ENCODE data around the gene HMMR.
"Not testable (repeated sequence)": the region's sequence is repeated elsewhere in the genome, so short reads cannot be mapped to it uniquely, and the experiment has no call there.

HMMR gene, protein sequence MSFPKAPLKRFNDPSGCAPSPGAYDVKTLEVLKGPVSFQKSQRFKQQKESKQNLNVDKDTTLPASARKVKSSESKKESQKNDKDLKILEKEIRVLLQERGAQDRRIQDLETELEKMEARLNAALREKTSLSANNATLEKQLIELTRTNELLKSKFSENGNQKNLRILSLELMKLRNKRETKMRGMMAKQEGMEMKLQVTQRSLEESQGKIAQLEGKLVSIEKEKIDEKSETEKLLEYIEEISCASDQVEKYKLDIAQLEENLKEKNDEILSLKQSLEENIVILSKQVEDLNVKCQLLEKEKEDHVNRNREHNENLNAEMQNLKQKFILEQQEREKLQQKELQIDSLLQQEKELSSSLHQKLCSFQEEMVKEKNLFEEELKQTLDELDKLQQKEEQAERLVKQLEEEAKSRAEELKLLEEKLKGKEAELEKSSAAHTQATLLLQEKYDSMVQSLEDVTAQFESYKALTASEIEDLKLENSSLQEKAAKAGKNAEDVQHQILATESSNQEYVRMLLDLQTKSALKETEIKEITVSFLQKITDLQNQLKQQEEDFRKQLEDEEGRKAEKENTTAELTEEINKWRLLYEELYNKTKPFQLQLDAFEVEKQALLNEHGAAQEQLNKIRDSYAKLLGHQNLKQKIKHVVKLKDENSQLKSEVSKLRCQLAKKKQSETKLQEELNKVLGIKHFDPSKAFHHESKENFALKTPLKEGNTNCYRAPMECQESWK
- total RNA-seq: 0.19 to 9.4 (median 4.9) reads per million in 9 experiments

DNA sequence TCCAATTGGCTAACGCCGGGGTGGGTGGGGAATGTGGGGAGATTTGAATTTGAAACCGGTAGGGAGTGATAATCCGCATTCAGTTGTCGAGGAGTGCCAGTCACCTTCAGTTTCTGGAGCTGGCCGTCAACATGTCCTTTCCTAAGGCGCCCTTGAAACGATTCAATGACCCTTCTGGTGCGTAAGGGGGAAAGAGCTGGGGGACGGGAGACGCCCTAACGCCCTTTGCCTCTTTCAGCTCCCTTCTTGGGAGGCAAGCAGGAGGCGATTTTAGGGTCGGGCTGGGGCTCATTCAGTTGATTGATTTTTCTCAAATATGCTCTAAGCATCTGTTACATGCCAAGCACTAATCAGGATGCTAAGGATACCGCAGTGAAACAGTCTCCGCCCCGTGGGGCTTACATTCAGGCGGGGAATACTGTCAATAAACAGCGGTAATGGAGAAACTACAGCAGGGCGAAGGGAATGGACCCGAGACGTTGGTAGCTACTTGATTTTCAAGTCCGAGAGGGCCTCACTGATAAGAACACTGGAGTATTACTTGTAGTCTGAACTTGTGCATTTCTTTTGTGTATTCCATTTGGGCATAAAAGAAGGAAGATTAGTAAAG lies at the start of gene HMMR:
Gene HMMR, plus strand, starts transcription at position 71 of the 610 bp plus-strand sequence. Its CDS starts 61 bp downstream, at position 132.
- H3K36me3 Mint-ChIP-seq (ENCODE audit: insufficient read depth): peaks cover 47% of the 10 kb centered on the region
- no peaks in the 10 kb centered on the region for H3K9me3 Mint-ChIP-seq
- peak within 1 kb of the TSS; percentile 99 to 100 for H3K27ac Mint-ChIP-seq
- peak within 1 kb of the TSS; percentile 96 to 98 for H3K4me3 Mint-ChIP-seq
- ATAC-seq (replicated peaks): no peak
- no peaks in the 10 kb centered on the region for H3K27me3 Mint-ChIP-seq
- no peak for DNase-seq
- H3K4me1 Mint-ChIP-seq (ENCODE audit: low read depth in 2 of 2): peaks cover 18 to 24% of the 10 kb centered on the region in 2 donors

DNA sequence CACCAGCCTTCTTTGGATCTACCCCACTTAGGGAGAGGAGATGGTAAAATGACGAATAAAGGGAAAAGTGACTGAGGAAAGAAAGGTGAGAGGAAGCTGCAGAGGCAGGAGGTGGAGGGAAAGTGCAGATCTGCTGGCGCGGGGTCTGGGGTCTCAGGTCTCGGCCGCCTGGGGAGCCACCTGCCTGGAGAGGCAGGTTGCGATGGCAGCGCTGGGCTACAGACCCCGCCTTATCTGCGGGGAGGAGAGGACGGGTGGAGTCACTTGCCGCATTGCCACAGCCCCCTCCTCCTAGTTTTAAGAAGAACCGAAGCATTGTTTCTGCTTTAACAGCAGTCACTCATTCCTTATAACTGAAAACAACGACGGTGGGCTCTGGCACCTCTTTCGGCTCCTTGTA lies 44.8 kb upstream of the HMMR start:
- not testable (repeated sequence) for DNase-seq; H3K27ac Mint-ChIP-seq; ATAC-seq (replicated peaks); H3K9me3 Mint-ChIP-seq; H3K4me3 Mint-ChIP-seq; H3K36me3 Mint-ChIP-seq (ENCODE audit: insufficient read depth); H3K4me1 Mint-ChIP-seq (ENCODE audit: low read depth in 2 of 2)
- H3K27me3 Mint-ChIP-seq: peaks cover 43 to 56% of the 10 kb centered on the region in 2 donors

DNA sequence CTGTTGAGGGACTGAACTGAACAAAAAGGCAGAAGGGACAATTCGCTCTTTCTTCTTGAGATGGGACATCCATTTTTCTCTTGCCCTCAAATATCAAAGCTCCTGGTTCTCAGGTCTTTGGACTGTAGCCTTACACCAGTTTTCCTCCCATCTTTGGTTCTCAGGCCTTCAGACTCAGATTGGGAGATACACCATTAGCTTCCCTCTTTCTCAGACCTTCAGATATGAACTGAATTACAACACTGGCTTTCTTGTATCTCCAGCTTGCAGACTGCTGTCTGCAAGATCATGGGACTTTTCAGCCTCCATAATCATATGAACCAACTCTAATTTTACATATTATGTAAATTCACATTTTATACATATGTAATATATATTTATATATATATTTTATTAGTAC lies 35.6 kb upstream of the HMMR start:
- H3K27ac Mint-ChIP-seq: no peak overlapping the region
- peaks cover 10 to 12% of the 10 kb centered on the region in 2 donors for H3K27me3 Mint-ChIP-seq
- no peak overlapping the region for H3K4me3 Mint-ChIP-seq
- ATAC-seq (replicated peaks) (no peak), DNase-seq (no peak)
- no peaks in the 10 kb centered on the region for H3K9me3 Mint-ChIP-seq
- peaks cover 4% of the 10 kb centered on the region in 2 donors for H3K4me1 Mint-ChIP-seq (ENCODE audit: low read depth in 2 of 2)
- no peaks in the 10 kb centered on the region for H3K36me3 Mint-ChIP-seq (ENCODE audit: insufficient read depth)

DNA sequence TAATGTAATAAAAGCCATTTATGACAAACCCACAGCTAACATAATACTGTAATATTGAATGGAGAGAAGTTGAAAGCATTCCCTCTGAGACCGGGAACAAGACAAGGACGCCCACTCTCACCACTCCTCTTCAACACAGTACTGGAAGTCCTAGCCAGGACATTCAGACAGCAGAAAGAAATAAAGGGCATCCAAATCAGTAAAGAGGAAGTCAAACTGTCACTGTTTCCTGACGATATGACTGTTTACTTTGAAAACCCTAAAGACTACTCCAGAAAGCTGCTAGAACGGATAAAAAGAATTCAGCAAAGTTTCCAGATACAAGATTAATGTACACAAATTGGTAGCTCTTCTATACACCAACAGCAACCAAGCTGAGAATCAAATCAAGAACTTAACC lies 34.3 kb upstream of the HMMR start:
- not testable (repeated sequence) for H3K36me3 Mint-ChIP-seq (ENCODE audit: insufficient read depth); ATAC-seq (replicated peaks); H3K4me1 Mint-ChIP-seq (ENCODE audit: low read depth in 2 of 2); DNase-seq; H3K27ac Mint-ChIP-seq; H3K9me3 Mint-ChIP-seq; H3K4me3 Mint-ChIP-seq
- H3K27me3 Mint-ChIP-seq: peaks cover 8 to 11% of the 10 kb centered on the region in 2 donors

DNA sequence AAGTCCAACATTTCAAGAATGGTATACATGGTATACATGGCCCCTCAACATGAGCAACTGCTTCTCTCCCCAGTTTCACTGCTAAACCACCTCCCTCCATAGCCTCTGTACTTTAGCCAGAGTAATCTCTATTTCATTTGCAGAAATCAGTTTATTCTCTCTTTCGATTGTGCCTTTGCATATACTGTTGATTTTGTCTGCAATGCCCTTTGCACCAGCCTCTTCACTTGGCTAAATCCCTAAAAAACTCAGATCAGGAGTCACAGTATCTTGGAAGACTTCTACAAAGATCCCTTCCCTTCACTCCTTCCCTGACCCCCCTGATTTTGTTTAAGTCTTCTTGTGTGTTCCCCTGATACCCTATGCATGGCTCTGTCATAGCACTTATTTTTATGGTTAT lies 27.9 kb upstream of the HMMR start:
- Mint-ChIP-seq H3K9me3 (no peaks in the 10 kb centered on the region), H3K4me3 (no peak overlapping the region), H3K27ac (no peak overlapping the region), H3K27me3 (no peaks in the 10 kb centered on the region), H3K36me3 (ENCODE audit: insufficient read depth) (peaks cover 6% of the 10 kb centered on the region), H3K4me1 (ENCODE audit: low read depth in 2 of 2) (peaks cover 8 to 10% of the 10 kb centered on the region in 2 donors)
- ATAC-seq (replicated peaks): no peak
- no peak for DNase-seq

DNA sequence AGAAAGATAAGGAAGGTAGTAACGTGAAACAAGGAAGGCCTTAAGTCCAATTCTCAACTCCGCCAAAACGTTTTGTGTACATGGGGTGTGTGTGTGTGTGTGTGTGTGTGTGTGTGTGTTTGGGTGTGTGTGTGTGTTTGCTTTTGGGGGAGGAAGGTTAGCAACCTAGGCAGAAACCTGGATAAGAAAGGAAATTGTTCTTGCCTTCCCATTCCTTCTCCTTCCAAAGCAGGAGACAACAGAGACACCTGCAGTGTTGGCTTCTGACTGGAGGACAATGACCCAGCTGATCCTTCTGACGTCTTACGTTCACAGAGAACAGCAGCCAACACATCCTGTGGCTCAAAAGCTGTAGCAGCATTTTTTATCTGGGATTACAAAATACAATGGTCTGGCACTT lies 27.2 kb upstream of the HMMR start:
- DNase-seq (no peak), ATAC-seq (replicated peaks) (no peak)
- no peak overlapping the region for H3K27ac Mint-ChIP-seq
- H3K36me3 Mint-ChIP-seq (ENCODE audit: insufficient read depth): peaks cover 12% of the 10 kb centered on the region
- no peak overlapping the region for H3K4me3 Mint-ChIP-seq
- no peaks in the 10 kb centered on the region for H3K27me3 Mint-ChIP-seq
- H3K4me1 Mint-ChIP-seq (ENCODE audit: low read depth in 2 of 2): peaks cover 11 to 12% of the 10 kb centered on the region in 2 donors
- no peaks in the 10 kb centered on the region for H3K9me3 Mint-ChIP-seq

DNA sequence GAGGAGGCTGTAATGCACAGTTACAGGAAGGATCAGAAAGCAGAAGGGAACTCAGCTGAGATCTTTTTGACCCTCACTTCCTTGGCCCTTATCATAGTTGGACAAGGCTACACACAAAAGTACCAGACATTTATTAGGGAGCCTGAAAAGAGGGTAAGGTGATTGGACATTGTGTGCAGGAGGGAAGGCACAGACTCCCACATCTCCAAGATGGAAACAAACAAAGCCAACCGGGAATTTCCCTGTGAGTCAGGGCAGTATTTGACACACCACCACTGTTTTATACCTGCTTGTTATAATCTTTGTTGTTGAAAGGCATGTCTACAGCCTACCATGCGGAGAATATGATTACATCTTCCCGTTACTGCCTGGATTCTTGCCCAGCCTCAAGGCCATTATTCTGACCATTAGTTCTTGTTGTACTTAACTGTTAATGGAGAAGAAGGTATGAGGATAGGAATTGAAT lies 26.0 kb upstream of the HMMR start:
- Mint-ChIP-seq H3K27ac (no peak overlapping the region), H3K4me3 (no peak overlapping the region), H3K36me3 (ENCODE audit: insufficient read depth) (peaks cover 19% of the 10 kb centered on the region), H3K27me3 (no peaks in the 10 kb centered on the region), H3K9me3 (no peaks in the 10 kb centered on the region), H3K4me1 (ENCODE audit: low read depth in 2 of 2) (peaks cover 16 to 23% of the 10 kb centered on the region in 2 donors)
- ATAC-seq (replicated peaks) (no peak), DNase-seq (no peak)

DNA sequence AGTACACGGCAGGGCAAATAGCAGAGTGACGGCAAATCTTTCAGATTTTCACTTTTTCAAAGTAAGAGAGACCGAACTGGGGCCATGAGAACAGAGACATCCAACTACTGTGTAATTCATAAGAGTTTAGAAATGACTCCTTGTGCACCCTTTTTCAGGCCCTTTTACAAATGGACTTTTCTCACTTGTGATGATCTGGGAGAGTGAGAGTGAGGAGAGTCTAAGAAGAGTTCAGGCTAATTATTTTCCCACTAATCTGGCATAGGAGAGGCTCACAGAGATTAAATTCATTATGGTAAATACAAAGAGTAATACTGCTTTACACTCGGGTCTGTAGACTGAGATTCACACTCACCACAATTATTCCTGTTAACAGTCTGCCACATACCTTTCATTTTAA lies 23.9 kb upstream of the HMMR start:
- H3K27ac Mint-ChIP-seq: peak overlapping the region; percentile 88 to 92
- H3K27me3 Mint-ChIP-seq: no peaks in the 10 kb centered on the region
- peak overlapping the region; percentile 87 to 89 for H3K4me3 Mint-ChIP-seq
- no peak for ATAC-seq (replicated peaks)
- peaks cover 29% of the 10 kb centered on the region for H3K36me3 Mint-ChIP-seq (ENCODE audit: insufficient read depth)
- peaks cover 22 to 33% of the 10 kb centered on the region in 2 donors for H3K4me1 Mint-ChIP-seq (ENCODE audit: low read depth in 2 of 2)
- no peaks in the 10 kb centered on the region for H3K9me3 Mint-ChIP-seq
- no peak for DNase-seq

DNA sequence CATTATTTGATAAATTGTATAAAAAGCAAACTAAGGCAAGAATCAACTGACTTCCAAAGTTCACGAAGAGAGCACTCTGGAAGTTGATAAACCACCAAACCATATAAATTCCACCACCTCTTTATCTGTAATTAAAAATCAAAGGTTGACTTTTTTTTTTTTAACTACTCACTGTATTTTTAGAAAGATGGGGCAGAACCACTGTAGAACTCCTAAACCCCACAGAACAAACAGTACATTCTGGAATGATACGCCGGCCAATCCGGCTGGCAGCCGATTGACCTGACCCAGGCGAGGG lies 23.5 kb upstream of the HMMR start:
- H3K27me3 Mint-ChIP-seq: no peaks in the 10 kb centered on the region
- H3K36me3 Mint-ChIP-seq (ENCODE audit: insufficient read depth): peaks cover 29% of the 10 kb centered on the region
- H3K27ac Mint-ChIP-seq: peak overlapping the region; percentile 88 to 92
- no peaks in the 10 kb centered on the region for H3K9me3 Mint-ChIP-seq
- DNase-seq: no peak
- no peak for ATAC-seq (replicated peaks)
- H3K4me1 Mint-ChIP-seq (ENCODE audit: low read depth in 2 of 2): peaks cover 22 to 33% of the 10 kb centered on the region in 2 donors
- peak overlapping the region; percentile 87 to 89 for H3K4me3 Mint-ChIP-seq

DNA sequence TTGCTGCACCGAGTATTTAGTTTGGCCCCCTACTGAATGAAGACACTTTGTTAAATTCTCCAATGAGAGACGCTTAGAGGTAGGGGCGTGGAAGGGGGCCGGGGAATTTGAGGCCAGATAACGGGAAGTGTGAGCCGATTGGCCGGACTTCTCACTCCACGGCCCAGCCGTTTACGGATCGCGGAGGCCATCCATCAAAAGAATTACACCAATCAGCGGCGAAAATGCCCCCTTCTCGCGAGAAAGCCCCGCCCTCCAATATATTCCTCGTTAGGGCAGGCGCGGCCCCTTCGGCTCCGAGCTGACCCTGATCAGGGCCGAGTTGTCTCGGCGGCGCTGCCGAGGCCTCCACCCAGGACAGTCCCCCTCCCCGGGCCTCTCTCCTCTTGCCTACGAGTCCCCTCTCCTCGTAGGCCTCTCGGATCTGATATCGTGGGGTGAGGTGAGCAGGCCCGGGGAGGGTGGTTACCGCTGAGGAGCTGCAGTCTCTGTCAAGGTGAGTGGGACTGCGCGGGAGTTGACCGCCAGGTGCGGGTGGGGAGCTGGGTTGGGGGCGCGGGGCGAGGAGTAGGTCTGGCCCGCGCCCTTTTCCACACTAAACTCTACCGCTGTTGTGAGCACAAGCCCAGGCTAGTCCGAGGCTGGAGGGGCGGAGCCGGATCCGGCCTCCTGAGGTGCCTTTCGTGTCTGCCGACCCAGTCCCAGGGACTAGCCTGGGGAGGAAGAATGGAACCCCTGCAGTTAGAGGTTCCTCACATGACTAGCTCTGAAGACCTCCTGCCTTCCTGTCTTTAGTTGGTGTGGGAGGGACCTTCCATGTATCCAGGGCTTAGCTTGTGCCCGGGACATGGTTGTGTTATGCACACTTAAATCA lies 22.9 kb upstream of the HMMR start, which contains the start of gene CCNG1:
Gene CCNG1, plus strand, starts transcription at position 287 of the 874 bp plus-strand sequence. CDS start 1,662 bp downstream, outside the sequence.
- H3K27ac Mint-ChIP-seq: peak within 1 kb of the TSS; percentile 88 to 92
- peaks cover 22 to 33% of the 10 kb centered on the region in 2 donors for H3K4me1 Mint-ChIP-seq (ENCODE audit: low read depth in 2 of 2)
- H3K9me3 Mint-ChIP-seq: no peaks in the 10 kb centered on the region
- DNase-seq: peak; percentile 81 to 84 (median 83)
- H3K36me3 Mint-ChIP-seq (ENCODE audit: insufficient read depth): peaks cover 34% of the 10 kb centered on the region
- ATAC-seq (replicated peaks): peak; percentile 94
- H3K27me3 Mint-ChIP-seq: no peaks in the 10 kb centered on the region
- H3K4me3 Mint-ChIP-seq: peak within 1 kb of the TSS; percentile 87 to 89

DNA sequence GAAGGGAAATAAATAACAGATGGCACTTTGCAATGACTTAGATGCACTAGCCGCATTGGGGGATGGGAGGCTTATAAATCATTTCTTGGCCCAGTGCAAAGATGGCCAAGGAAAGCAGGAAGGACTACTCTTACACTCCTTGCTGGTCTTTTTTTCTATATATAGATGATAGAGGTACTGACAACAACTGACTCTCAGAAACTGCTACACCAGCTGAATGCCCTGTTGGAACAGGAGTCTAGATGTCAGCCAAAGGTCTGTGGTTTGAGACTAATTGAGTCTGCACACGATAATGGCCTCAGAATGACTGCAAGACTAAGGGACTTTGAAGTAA lies 21.4 kb upstream of the HMMR start:
- H3K4me1 Mint-ChIP-seq (ENCODE audit: low read depth in 2 of 2): peaks cover 22 to 33% of the 10 kb centered on the region in 2 donors
- H3K4me3 Mint-ChIP-seq: peak overlapping the region; percentile 87 to 89
- no peaks in the 10 kb centered on the region for H3K9me3 Mint-ChIP-seq
- H3K27ac Mint-ChIP-seq: peak overlapping the region in 1 of 2 donors; percentile 88
- no peak for DNase-seq
- ATAC-seq (replicated peaks): no peak
- H3K27me3 Mint-ChIP-seq: no peaks in the 10 kb centered on the region
- H3K36me3 Mint-ChIP-seq (ENCODE audit: insufficient read depth): peaks cover 48% of the 10 kb centered on the region

DNA sequence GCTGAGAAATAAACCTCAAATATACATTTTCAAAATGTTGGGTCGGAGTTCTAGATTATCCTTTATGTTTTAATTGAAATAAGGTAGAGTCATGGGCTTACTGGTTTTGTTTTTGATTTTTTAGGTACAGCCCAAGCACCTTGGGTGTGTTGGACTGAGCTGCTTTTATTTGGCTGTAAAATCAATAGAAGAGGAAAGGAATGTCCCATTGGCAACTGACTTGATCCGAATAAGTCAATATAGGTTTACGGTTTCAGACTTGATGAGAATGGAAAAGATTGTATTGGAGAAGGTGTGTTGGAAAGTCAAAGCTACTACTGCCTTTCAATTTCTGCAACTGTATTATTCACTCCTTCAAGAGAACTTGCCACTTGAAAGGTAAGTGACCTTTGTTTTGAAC lies 19.5 kb upstream of the HMMR start:
- DNase-seq (no peak), ATAC-seq (replicated peaks) (no peak)
- Mint-ChIP-seq H3K27ac (no peak overlapping the region), H3K4me1 (ENCODE audit: low read depth in 2 of 2) (peaks cover 22 to 33% of the 10 kb centered on the region in 2 donors), H3K36me3 (ENCODE audit: insufficient read depth) (peaks cover 63% of the 10 kb centered on the region), H3K9me3 (no peaks in the 10 kb centered on the region), H3K4me3 (no peak overlapping the region), H3K27me3 (no peaks in the 10 kb centered on the region)

DNA sequence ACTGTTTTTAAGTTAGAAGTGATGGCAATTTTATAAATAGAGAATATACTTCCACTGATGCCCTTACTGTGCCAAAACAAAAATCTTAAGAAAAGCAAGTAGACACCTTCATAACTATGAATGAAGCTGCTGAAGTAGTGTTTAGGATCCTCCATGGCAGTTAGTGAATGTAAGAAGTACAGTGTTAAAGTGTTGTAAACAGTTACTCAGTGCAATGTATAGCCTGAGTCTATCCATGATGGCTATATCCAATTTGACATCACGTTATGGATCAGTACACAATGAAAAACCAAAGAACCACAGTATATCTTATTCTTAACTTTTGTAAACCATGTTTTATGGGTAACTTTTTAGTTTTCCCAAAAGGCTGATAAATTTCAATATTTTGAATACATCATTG lies 15.9 kb upstream of the HMMR start:
- Mint-ChIP-seq H3K27ac (peak overlapping the region in 1 of 2 donors; percentile 38), H3K9me3 (no peaks in the 10 kb centered on the region), H3K4me3 (no peak overlapping the region), H3K36me3 (ENCODE audit: insufficient read depth) (peaks cover 72% of the 10 kb centered on the region), H3K4me1 (ENCODE audit: low read depth in 2 of 2) (peaks cover 6 to 15% of the 10 kb centered on the region in 2 donors), H3K27me3 (no peaks in the 10 kb centered on the region)
- no peak for ATAC-seq (replicated peaks)
- no peak for DNase-seq
